Endodermal cell (in vitro differentiated cells): Measurements from ENCODE around the gene SLC51A. TPM values are rescaled to one million over a fixed set of nuclear protein-coding genes. Genes with fewer than 3 reads are reported as not detected.

ENCODE experiments used
- DNase-seq: peaks from one replicate; pipeline ENCODE4 v3.0.0-alpha.2; 2017
- H3K27ac ChIP-seq: 2 replicates; pipeline ENCODE4 v1.5.1; 2013; ENCODE audit warnings: mild to moderate bottlenecking, low read depth, low read length, moderate library complexity
- H3K27me3 ChIP-seq: 2 replicates; pipeline ENCODE4 v1.6.1; 2013; ENCODE audit warnings: mild to moderate bottlenecking, low read length, moderate library complexity; ENCODE audit not compliant: insufficient read depth, control insufficient read depth, poor library complexity, severe bottlenecking
- H3K36me3 ChIP-seq: 2 replicates; pipeline ENCODE4 v1.7.0; 2013; ENCODE audit warnings: mild to moderate bottlenecking, low read length, moderate library complexity; ENCODE audit not compliant: control insufficient read depth, insufficient read depth
- H3K4me1 ChIP-seq: one replicate; pipeline ENCODE4 v1.7.0; 2013; ENCODE audit warnings: low read length; ENCODE audit not compliant: control insufficient read depth, insufficient read depth
- H3K4me3 ChIP-seq: 2 replicates; pipeline ENCODE4 v1.5.1; 2013; ENCODE audit warnings: mild to moderate bottlenecking, low read length, moderate library complexity
- H3K9ac ChIP-seq: 2 replicates; pipeline ENCODE4 v1.6.1; 2013; ENCODE audit warnings: mild to moderate bottlenecking, low read length, moderate library complexity; ENCODE audit not compliant: poor library complexity, severe bottlenecking; ENCODE audit errors: extremely low read depth
- H3K9me3 ChIP-seq: 2 replicates; pipeline ENCODE4 v1.6.1; 2013; ENCODE audit warnings: mild to moderate bottlenecking, low read length, moderate library complexity; ENCODE audit not compliant: control insufficient read depth
- H3K27ac Mint-ChIP-seq: 2 replicates; pipeline ENCODE4 v1.8.0; 2020; ENCODE audit warnings: mixed read lengths
- H3K27me3 Mint-ChIP-seq: 2 replicates; pipeline ENCODE4 v1.8.0; 2021; ENCODE audit warnings: mild to moderate bottlenecking, mixed read lengths; ENCODE audit not compliant: insufficient read depth
- H3K36me3 Mint-ChIP-seq: 2 replicates; pipeline ENCODE4 v1.8.0; 2020; ENCODE audit warnings: low read depth, mixed read lengths
- H3K4me1 Mint-ChIP-seq: 2 replicates; pipeline ENCODE4 v1.8.0; 2020; ENCODE audit warnings: mixed read lengths
- H3K4me3 Mint-ChIP-seq: 2 replicates; pipeline ENCODE4 v1.8.0; 2020; ENCODE audit warnings: mild to moderate bottlenecking, moderate library complexity, mixed read lengths
- H3K9me3 Mint-ChIP-seq: 2 replicates; pipeline ENCODE4 v1.8.0; 2020; ENCODE audit warnings: mild to moderate bottlenecking, mixed read lengths
- CTCF ChIP-seq: fragments of 200-600 bp; sonication (generic); conservative IDR thresholded peaks from 2 replicates; pipeline ENCODE4 v1.5.0; 2021; ENCODE audit warnings: antibody characterized with exemption, mild to moderate bottlenecking
- WGBS, 2 experiments: methylation state at CpG; one replicate each; pipeline versions ENCODE4 v1.1.5 to v1.1.7; 2013; ENCODE audit warnings: missing lambda C conversion rate in 2 of 2, mixed read lengths in 1 of 2; ENCODE audit not compliant: insufficient coverage in 1 of 2, insufficient read length in 1 of 2; 5-methylcytosine and 5-hydroxymethylcytosine counted together
- total RNA-seq, 2 donors: library from RNA; stranded (reverse); fragmentation: NEBNext Ultra II Directional in 1 of 2; extraction: Animal tissue kit (Norgen Biotek cat#: 25700) in 1 of 2; gene quantifications; 2 replicates in 1 of 2; 3 replicates in 1 of 2; pipeline ENCODE4 v1.2.1, GENCODE V29; 2021

SLC51A gene
- total RNA-seq, 2 donors from 2014 or later, result 1.9 to 2.0 TPM

GRCh38 chr3:196219194-196219969 lies 3.0 kb downstream of the SLC51A start:
- Mint-ChIP-seq H3K4me1 (peaks cover 7% of the 10 kb centered on the region), H3K27ac (no peak overlapping the region), H3K4me3 (no peak overlapping the region), H3K36me3 (no peaks in the 10 kb centered on the region), H3K27me3 (peaks cover 6% of the 10 kb centered on the region), H3K9me3 (no peaks in the 10 kb centered on the region)
- no peaks in the 10 kb centered on the region for H3K9me3 ChIP-seq
- TF ChIP-seq CTCF, result no peak
- H3K4me1 ChIP-seq, result peaks cover 6% of the 10 kb centered on the region
- no peaks in the 10 kb centered on the region for H3K36me3 ChIP-seq
- peak; percentile 69 for DNase-seq
- H3K4me3 ChIP-seq, result no peak overlapping the region
- peak overlapping the region; percentile 41 for H3K27ac ChIP-seq
- 78 to 85% methylated on average over 19 of the region's 19 CpGs for WGBS, 2 experiments
- no peak overlapping the region for H3K9ac ChIP-seq
- H3K27me3 ChIP-seq, result no peaks in the 10 kb centered on the region

- no peak overlapping the region for H3K4me3 Mint-ChIP-seq
- Histone ChIP-seq H3K4me3 (no peak overlapping the region), H3K9me3 (no peaks in the 10 kb centered on the region), H3K27me3 (no peaks in the 10 kb centered on the region), H3K36me3 (no peaks in the 10 kb centered on the region), H3K27ac (no peak overlapping the region), H3K9ac (no peak overlapping the region), H3K4me1 (peaks cover 6% of the 10 kb centered on the region)
- no peak for DNase-seq
- no peak overlapping the region for H3K27ac Mint-ChIP-seq
- no peaks in the 10 kb centered on the region for H3K9me3 Mint-ChIP-seq
- TF ChIP-seq CTCF, result no peak
- 92 to 95% methylated on average over 7 to 19 of the region's 19 CpGs for WGBS, 2 experiments
- peaks cover 6% of the 10 kb centered on the region for H3K27me3 Mint-ChIP-seq
- no peaks in the 10 kb centered on the region for H3K36me3 Mint-ChIP-seq
- peaks cover 6% of the 10 kb centered on the region for H3K4me1 Mint-ChIP-seq
Measured at GRCh38 chr3:196219970-196220311, 3.6 kb downstream of the SLC51A start.

- Mint-ChIP-seq H3K27me3 (peaks cover 6% of the 10 kb centered on the region), H3K4me1 (peaks cover 12% of the 10 kb centered on the region), H3K4me3 (no peak overlapping the region), H3K9me3 (no peaks in the 10 kb centered on the region), H3K36me3 (no peaks in the 10 kb centered on the region), H3K27ac (no peak overlapping the region)
- H3K27ac ChIP-seq, result no peak overlapping the region
- no peak for DNase-seq
- no peak overlapping the region for H3K9ac ChIP-seq
- H3K36me3 ChIP-seq, result no peaks in the 10 kb centered on the region
- no peak overlapping the region for H3K4me3 ChIP-seq
- H3K4me1 ChIP-seq, result peaks cover 6% of the 10 kb centered on the region
- H3K27me3 ChIP-seq, result no peaks in the 10 kb centered on the region
- WGBS, 2 experiments, result 94 to 96% methylated on average over 6 to 10 of the region's 10 CpGs
- no peak for TF ChIP-seq CTCF
- no peaks in the 10 kb centered on the region for H3K9me3 ChIP-seq
Measured at GRCh38 chr3:196220587-196220986, 4.3 kb downstream of the SLC51A start.
